MM.1S (cell line): ENCODE data around the gene CHCHD6.

ENCODE experiments used
- DNase-seq: peaks from one replicate; pipeline ENCODE4 v3.0.0-alpha.2; 2015
- H2AFZ ChIP-seq: fragments of 300-600 bp; sonication (generic); 2 replicates; pipeline ENCODE4 v1.6.0; 2016; ENCODE audit warnings: antibody characterized with exemption, low read length
- H3F3A ChIP-seq: fragments of 300-600 bp; sonication (generic); 2 replicates; pipeline ENCODE4 v1.6.1; 2016; ENCODE audit warnings: mild to moderate bottlenecking, antibody characterized with exemption, low read length, moderate library complexity, mixed read lengths; ENCODE audit not compliant: insufficient read depth
- H3K27ac ChIP-seq: fragments of 300-600 bp; sonication (generic); 2 replicates; pipeline ENCODE4 v1.5.1; 2016; ENCODE audit warnings: mild to moderate bottlenecking, low read length
- H3K27me3 ChIP-seq: fragments of 300-600 bp; sonication (generic); replicated peaks from 2 replicates; pipeline ENCODE4 v1.6.0; 2016; ENCODE audit warnings: low read length; ENCODE audit not compliant: insufficient read depth
- H3K36me3 ChIP-seq: fragments of 300-600 bp; sonication (generic); replicated peaks from 2 replicates; pipeline ENCODE4 v1.6.1; 2016; ENCODE audit warnings: mild to moderate bottlenecking, low read length, mixed read lengths; ENCODE audit not compliant: insufficient read depth
- H3K4me1 ChIP-seq: fragments of 300-600 bp; sonication (generic); 2 replicates; pipeline ENCODE4 v1.6.1; 2016; ENCODE audit warnings: low read length, mixed read lengths
- H3K4me2 ChIP-seq: fragments of 300-600 bp; sonication (generic); 2 replicates; pipeline ENCODE4 v1.6.0; 2016; ENCODE audit warnings: low read depth, low read length
- H3K4me3 ChIP-seq: fragments of 300-600 bp; sonication (generic); 2 replicates; pipeline ENCODE4 v1.5.1; 2016; ENCODE audit warnings: low read length, mixed read lengths
- H3K79me2 ChIP-seq: fragments of 300-600 bp; sonication (generic); 2 replicates; pipeline ENCODE4 v1.6.1; 2016; ENCODE audit warnings: mixed run types, low read length, mixed read lengths
- H3K9ac ChIP-seq: fragments of 300-600 bp; sonication (generic); 2 replicates; pipeline ENCODE4 v1.6.1; 2016; ENCODE audit warnings: low read length, mixed read lengths
- H3K9me2 ChIP-seq: fragments of 300-600 bp; sonication (generic); replicated peaks from 2 replicates; pipeline ENCODE4 v1.6.1; 2016; ENCODE audit warnings: mild to moderate bottlenecking, low read length, mixed read lengths; ENCODE audit not compliant: insufficient read depth
- H3K9me3 ChIP-seq: fragments of 300-600 bp; sonication (generic); replicated peaks from 2 replicates; pipeline ENCODE4 v1.6.1; 2016; ENCODE audit warnings: mild to moderate bottlenecking, low read length, mixed read lengths; ENCODE audit not compliant: insufficient read depth
- H4K20me1 ChIP-seq: fragments of 300-600 bp; sonication (generic); 2 replicates; pipeline ENCODE4 v1.6.1; 2016; ENCODE audit warnings: mild to moderate bottlenecking, low read length, moderate library complexity, mixed read lengths; ENCODE audit not compliant: insufficient read depth
- EZH2 ChIP-seq: fragments of 300-600 bp; sonication (generic); optimal IDR thresholded peaks from 2 replicates; pipeline ENCODE3; 2017; ENCODE audit warnings: low read depth, mild to moderate bottlenecking, antibody characterized with exemption, low read length, mixed read lengths
- EZH2phosphoT487 ChIP-seq: fragments of 300-600 bp; sonication (generic); IDR thresholded peaks from 2 replicates; pipeline ENCODE4 v1.6.1; 2018; ENCODE audit warnings: antibody characterized with exemption, low read length
- TF ChIP-seq, protein P1 (sequence below): fragments of 300-600 bp; sonication (generic); IDR thresholded peaks from 2 replicates; pipeline ENCODE4 v1.5.1; 2016; ENCODE audit warnings: antibody characterized with exemption, low read length, mixed read lengths

CHCHD6 gene

DNA sequence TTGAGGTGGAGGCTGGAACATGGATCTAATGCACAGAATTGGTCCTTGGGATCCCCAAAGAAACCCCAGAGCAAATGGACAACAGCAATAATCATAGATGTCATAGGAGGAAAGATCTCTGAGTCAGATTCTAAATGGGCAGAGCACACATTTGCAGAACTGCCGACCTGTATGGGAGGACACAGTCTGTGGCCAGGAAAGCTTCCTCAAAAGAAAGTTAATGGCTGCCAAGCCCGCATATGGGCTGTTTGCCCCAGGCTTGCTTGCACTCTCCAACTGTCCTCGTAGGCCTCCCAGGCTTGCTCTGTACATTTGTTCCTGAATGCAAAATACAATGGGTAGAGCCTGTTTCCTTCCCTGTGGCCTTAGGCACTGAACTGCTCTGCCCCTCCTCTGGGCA is 176.9 kb downstream of the CHCHD6 start:
- no peak overlapping the region for H3K9ac ChIP-seq
- no peaks in the 10 kb centered on the region for H4K20me1 ChIP-seq
- H3K9me2 ChIP-seq, result no peaks in the 10 kb centered on the region
- H3K4me2 ChIP-seq, result no peak overlapping the region
- no peaks in the 10 kb centered on the region for H3K4me1 ChIP-seq
- H3K36me3 ChIP-seq, result no peaks in the 10 kb centered on the region
- DNase-seq, result no peak
- H3K9me3 ChIP-seq, result no peaks in the 10 kb centered on the region
- H3K27ac ChIP-seq, result no peak overlapping the region
- H3K4me3 ChIP-seq, result no peak overlapping the region
- no peak overlapping the region for H2AFZ ChIP-seq
- TF ChIP-seq EZH2, result no peak
- TF ChIP-seq, protein P1, sequence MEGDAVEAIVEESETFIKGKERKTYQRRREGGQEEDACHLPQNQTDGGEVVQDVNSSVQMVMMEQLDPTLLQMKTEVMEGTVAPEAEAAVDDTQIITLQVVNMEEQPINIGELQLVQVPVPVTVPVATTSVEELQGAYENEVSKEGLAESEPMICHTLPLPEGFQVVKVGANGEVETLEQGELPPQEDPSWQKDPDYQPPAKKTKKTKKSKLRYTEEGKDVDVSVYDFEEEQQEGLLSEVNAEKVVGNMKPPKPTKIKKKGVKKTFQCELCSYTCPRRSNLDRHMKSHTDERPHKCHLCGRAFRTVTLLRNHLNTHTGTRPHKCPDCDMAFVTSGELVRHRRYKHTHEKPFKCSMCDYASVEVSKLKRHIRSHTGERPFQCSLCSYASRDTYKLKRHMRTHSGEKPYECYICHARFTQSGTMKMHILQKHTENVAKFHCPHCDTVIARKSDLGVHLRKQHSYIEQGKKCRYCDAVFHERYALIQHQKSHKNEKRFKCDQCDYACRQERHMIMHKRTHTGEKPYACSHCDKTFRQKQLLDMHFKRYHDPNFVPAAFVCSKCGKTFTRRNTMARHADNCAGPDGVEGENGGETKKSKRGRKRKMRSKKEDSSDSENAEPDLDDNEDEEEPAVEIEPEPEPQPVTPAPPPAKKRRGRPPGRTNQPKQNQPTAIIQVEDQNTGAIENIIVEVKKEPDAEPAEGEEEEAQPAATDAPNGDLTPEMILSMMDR, result no peak
- no peak for TF ChIP-seq EZH2phosphoT487
- H3F3A ChIP-seq, result no peaks in the 10 kb centered on the region
- H3K79me2 ChIP-seq, result no peaks in the 10 kb centered on the region
- no peaks in the 10 kb centered on the region for H3K27me3 ChIP-seq

DNA sequence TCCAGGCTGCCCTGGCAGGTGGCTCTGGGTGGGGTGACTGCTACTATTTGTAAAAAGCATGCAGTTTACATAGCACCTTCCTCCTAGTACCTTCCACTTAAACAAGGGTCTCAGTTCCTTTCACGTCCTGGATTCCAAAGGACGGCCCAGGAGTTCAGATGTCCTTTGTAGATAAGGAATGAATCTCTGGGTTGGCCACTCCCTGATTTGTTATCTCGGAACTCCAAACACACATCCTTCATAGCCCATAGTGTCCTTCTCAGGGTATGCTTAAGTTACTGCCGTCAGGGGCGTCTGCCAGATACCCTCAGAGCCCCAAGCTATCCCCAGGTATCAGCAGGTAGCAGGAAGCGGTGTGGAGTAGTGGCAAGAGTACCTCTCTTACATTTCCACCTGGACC is 177.8 kb downstream of the CHCHD6 start:
- Histone ChIP-seq H3K9me2 (no peaks in the 10 kb centered on the region), H4K20me1 (no peaks in the 10 kb centered on the region), H2AFZ (no peak overlapping the region), H3K4me3 (no peak overlapping the region), H3K27me3 (no peaks in the 10 kb centered on the region), H3K27ac (no peak overlapping the region), H3K79me2 (no peaks in the 10 kb centered on the region), H3F3A (no peaks in the 10 kb centered on the region), H3K9me3 (no peaks in the 10 kb centered on the region), H3K9ac (no peak overlapping the region), H3K4me1 (no peaks in the 10 kb centered on the region), H3K4me2 (no peak overlapping the region), H3K36me3 (no peaks in the 10 kb centered on the region)
- DNase-seq, result no peak
- TF ChIP-seq, protein P1, result no peak
- no peak for TF ChIP-seq EZH2
- TF ChIP-seq EZH2phosphoT487, result no peak

DNA sequence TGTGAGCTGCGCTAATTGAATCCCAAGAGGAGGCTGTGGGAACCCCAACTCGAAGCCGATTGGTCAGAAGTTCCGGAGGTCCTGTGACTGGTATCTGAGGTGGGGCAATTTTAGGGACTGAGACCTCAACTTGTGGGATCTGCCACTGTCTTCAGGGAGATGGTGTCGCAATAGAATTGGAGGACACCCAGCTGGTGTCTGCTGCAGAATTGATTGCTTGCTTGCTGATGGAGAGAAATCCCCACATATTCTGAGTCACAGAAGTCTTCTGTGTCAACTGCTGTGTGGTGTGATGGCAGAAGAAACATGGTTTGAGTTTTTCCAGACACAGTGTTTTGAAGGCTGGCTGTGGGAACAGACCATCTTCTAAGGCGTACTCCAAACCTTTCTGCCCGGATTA is 179.2 kb downstream of the CHCHD6 start:
- TF ChIP-seq, protein P1, result no peak
- TF ChIP-seq EZH2 (no peak), EZH2phosphoT487 (no peak)
- H3K27ac ChIP-seq, result no peak overlapping the region
- no peak overlapping the region for H2AFZ ChIP-seq
- H3K4me3 ChIP-seq, result no peak overlapping the region
- no peaks in the 10 kb centered on the region for H3K27me3 ChIP-seq
- no peaks in the 10 kb centered on the region for H3F3A ChIP-seq
- no peaks in the 10 kb centered on the region for H3K79me2 ChIP-seq
- H3K9me3 ChIP-seq, result no peaks in the 10 kb centered on the region
- no peaks in the 10 kb centered on the region for H3K4me1 ChIP-seq
- no peak overlapping the region for H3K9ac ChIP-seq
- no peak overlapping the region for H3K4me2 ChIP-seq
- DNase-seq, result no peak
- no peaks in the 10 kb centered on the region for H3K36me3 ChIP-seq
- H3K9me2 ChIP-seq, result no peaks in the 10 kb centered on the region
- H4K20me1 ChIP-seq, result no peaks in the 10 kb centered on the region
